Spleen (tissue), 11 donors: ENCODE results near the gene EHD4. TPM values are rescaled to one million over a fixed set of nuclear protein-coding genes. Genes with fewer than 3 reads are reported as not detected.

Source experiments
- DNase-seq: peaks from one replicate; pipeline ENCODE4 v3.0.0-alpha.2; 2020
- H3K27ac ChIP-seq, 8 donors: fragments of 200-600 bp; sonication (generic) in 7 of 8; 1 replicate in 4 of 8; 2 replicates in 4 of 8; pipeline versions ENCODE4 v1.5.0 to v1.8.0; 2016 to 2021; ENCODE audit warnings: inconsistent platforms in 4 of 8, mild to moderate bottlenecking in 4 of 8, moderate library complexity in 1 of 8
- H3K27me3 ChIP-seq, 7 donors: fragments of 200-600 bp; sonication (generic) in 6 of 7; replicated peaks in 1 of 7; 1 replicate in 4 of 7; 2 replicates in 3 of 7; pipeline versions ENCODE4 v1.5.0 to v1.8.0; 2016 to 2021; ENCODE audit warnings: inconsistent platforms in 3 of 7, mild to moderate bottlenecking in 1 of 7
- H3K36me3 ChIP-seq, 6 donors: fragments of 200-600 bp; sonication (generic) in 5 of 6; 1 replicate in 4 of 6; 2 replicates in 2 of 6; pipeline versions ENCODE4 v1.5.0 to v1.8.0; 2016 to 2021; ENCODE audit warnings: inconsistent platforms in 2 of 6
- H3K4me1 ChIP-seq, 6 donors: fragments of 200-600 bp; sonication (generic) in 5 of 6; 1 replicate in 3 of 6; 2 replicates in 3 of 6; pipeline versions ENCODE4 v1.5.0 to v1.8.0; 2016 to 2021; ENCODE audit warnings: inconsistent platforms in 3 of 6
- H3K4me3 ChIP-seq, 8 donors: fragments of 200-600 bp; sonication (generic) in 7 of 8; 1 replicate in 4 of 8; 2 replicates in 4 of 8; pipeline versions ENCODE4 v1.5.0 to v1.8.0; 2016 to 2021; ENCODE audit warnings: inconsistent platforms in 4 of 8, mild to moderate bottlenecking in 4 of 8, moderate library complexity in 2 of 8
- H3K9me3 ChIP-seq, 8 donors: fragments of 200-600 bp; sonication (generic) in 7 of 8; 1 replicate in 4 of 8; 2 replicates in 4 of 8; pipeline versions ENCODE4 v1.5.0 to v1.8.0; 2016 to 2021; ENCODE audit warnings: inconsistent platforms in 4 of 8
- CTCF ChIP-seq, 11 experiments: fragments of 200-600 bp in 7 of 11; fragments of 450-650 bp in 4 of 11; sonication (generic) in 4 of 11; IDR thresholded peaks in 8 of 11; conservative IDR thresholded peaks in 3 of 11; 1 replicate in 7 of 11; 2 replicates in 4 of 11; pipeline versions ENCODE4 v1.4.0 to v1.8.0; 2016 to 2021; ENCODE audit warnings: antibody characterized with exemption in 11 of 11, inconsistent platforms in 4 of 11, mild to moderate bottlenecking in 1 of 11
- POLR2A ChIP-seq, 3 donors: fragments of 450-650 bp; IDR thresholded peaks; one replicate each; pipeline ENCODE4 v1.5.1; 2017; ENCODE audit warnings: antibody characterized with exemption in 3 of 3, mild to moderate bottlenecking in 1 of 3
- POLR2AphosphoS5 ChIP-seq, 3 donors: sonication (generic); formaldehyde crosslinking; IDR thresholded peaks; one replicate each; pipeline ENCODE4 v1.5.1; 2017; ENCODE audit warnings: antibody characterized with exemption in 3 of 3
- WGBS, 5 donors: extraction: QIAGEN DNeasy Blood & Tissue Kit in 3 of 5; methylation state at CpG; one replicate each; pipeline versions ENCODE4 v1.1.5 to v1.1.7; 2013 to 2018; 5-methylcytosine and 5-hydroxymethylcytosine counted together
- intact Hi-C: fragments of 100-400 bp; cut with DNase I; formaldehyde crosslinking; loops from one replicate; pipeline ENCODE4 v1.15.0; 2023; ENCODE audit warnings: low total_unique reads
- polyA plus RNA-seq, 3 donors: library from polyadenylated mRNA; stranded (reverse); fragments of 200-250 nt; gene quantifications; one replicate each; pipeline ENCODE4 v1.2.1, GENCODE V29; 2013
- total RNA-seq, 7 donors: library from RNA; depleted of rRNA in 3 of 7; stranded (reverse); fragments of >200 nt in 3 of 7; fragmentation: NEBNext Ultra II Directional in 4 of 7; extraction: Animal tissue kit (Norgen Biotek cat#: 25700) in 4 of 7; gene quantifications; one replicate each; pipeline versions ENCODE4 v1.1.0 to v1.2.1, GENCODE V29; 2016 to 2021
- donor health status: healthy with polysubstance abuse.
- donor health status: DM: no; HTN: no; CAD: no; lungs with moderate emphysema.
- donor health status: DM: no; HTN: no; CAD: no.
- donor health status: Bipolar disorder and iron deficiency.
- donor health status: healthy.
- donor health status: DM: no; HTN: no; CAD: no.
- donor health status: DM: yes; HTN: yes; CAD: no.

The EHD4 gene
- total and polyA plus RNA-seq, 10 donors: 5.5 to 33.2 (median 21.7) TPM

- H3K27me3 ChIP-seq: no peaks in the 10 kb centered on the region
- peak overlapping the region in 1 of 8 donors; percentile 24 for H3K27ac ChIP-seq
- DNase-seq: peak; percentile 41
- peaks cover 3 to 88% (median 39%) of the 10 kb centered on the region in 6 donors for H3K36me3 ChIP-seq
- TF ChIP-seq POLR2A (IDR thresholded peaks at IDR 0.05) (no peak), POLR2AphosphoS5 (IDR thresholded peaks at IDR 0.05) (no peak), CTCF (IDR thresholded peaks at IDR 0.05 in 8 of 11, conservative IDR thresholded peaks at IDR 0.05 in 3 of 11) (no peak)
- H3K4me1 ChIP-seq: peaks cover 0 to 15% (median 8%) of the 10 kb centered on the region in 6 donors
- intact Hi-C loops: loop anchor here (10.0 kb wide), 2 partner anchors 90 to 300 kb away; no protein-coding TSS in a partner anchor
- 91 to 94% (median 93%) methylated on average over 14 of the region's 14 CpGs for whole genome bisulfite sequencing, 5 donors
- H3K4me3 ChIP-seq: no peak overlapping the region
- H3K9me3 ChIP-seq: peaks cover 0 to 14% (median 7%) of the 10 kb centered on the region in 8 donors
Observed at GRCh38 chr15:41905036-41905793, 67.1 kb downstream of the EHD4 start.

GRCh38 chr15:41904541-41905005 is 67.8 kb downstream of the EHD4 start:
- H3K36me3 ChIP-seq: peaks cover 3 to 88% (median 44%) of the 10 kb centered on the region in 6 donors
- TF ChIP-seq POLR2AphosphoS5 (IDR thresholded peaks at IDR 0.05) (peak in 2 of 3 donors; percentile 40 to 62), CTCF (IDR thresholded peaks at IDR 0.05 in 8 of 11, conservative IDR thresholded peaks at IDR 0.05 in 3 of 11) (peak; percentile 77 to 94 (median 88)), POLR2A (IDR thresholded peaks at IDR 0.05) (no peak)
- H3K9me3 ChIP-seq: peaks cover 0 to 14% (median 7%) of the 10 kb centered on the region in 8 donors
- DNase-seq: peak; percentile 84
- H3K4me1 ChIP-seq: peaks cover 0 to 15% (median 8%) of the 10 kb centered on the region in 6 donors
- peak overlapping the region in 1 of 8 donors; percentile 24 for H3K27ac ChIP-seq
- 10 to 25% (median 16%) methylated on average over 6 of the region's 6 CpGs for WGBS, 5 donors
- H3K4me3 ChIP-seq: no peak overlapping the region
- intact Hi-C loops: loop anchor here (5.0 to 10.0 kb wide), 3 partner anchors 90 to 300 kb away; partner anchors contain the start of gene MAPKBP1
- H3K27me3 ChIP-seq: no peaks in the 10 kb centered on the region

DNA sequence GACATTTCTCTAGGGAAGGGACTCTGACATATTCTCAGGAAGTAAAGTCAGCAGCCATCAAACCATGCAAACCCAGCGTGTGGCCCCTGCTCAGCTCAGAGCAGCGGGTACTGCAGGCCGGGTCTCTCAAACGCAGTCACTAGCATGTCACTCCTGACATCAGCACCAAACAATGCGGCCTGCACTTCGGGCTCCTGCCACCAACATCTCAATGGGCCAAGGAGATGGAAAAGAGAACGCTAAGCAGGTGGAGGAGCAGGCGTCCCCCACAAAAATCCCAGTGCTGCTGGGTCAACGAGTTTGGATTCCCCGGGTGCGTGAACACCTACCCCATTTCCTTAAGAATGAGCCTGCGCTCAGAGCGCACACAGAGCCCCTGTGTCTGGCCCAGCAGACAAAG is 68.6 kb downstream of the EHD4 start:
- H3K27ac ChIP-seq: no peak overlapping the region
- peaks cover 0 to 14% (median 7%) of the 10 kb centered on the region in 8 donors for H3K9me3 ChIP-seq
- H3K4me1 ChIP-seq: peaks cover 0 to 15% (median 8%) of the 10 kb centered on the region in 6 donors
- H3K27me3 ChIP-seq: no peaks in the 10 kb centered on the region
- H3K4me3 ChIP-seq: no peak overlapping the region
- H3K36me3 ChIP-seq: peaks cover 0 to 88% (median 43%) of the 10 kb centered on the region in 6 donors
- TF ChIP-seq POLR2AphosphoS5 (IDR thresholded peaks at IDR 0.05) (no peak), POLR2A (IDR thresholded peaks at IDR 0.05) (no peak), CTCF (IDR thresholded peaks at IDR 0.05 in 8 of 11, conservative IDR thresholded peaks at IDR 0.05 in 3 of 11) (no peak)
- WGBS, 5 donors: 91 to 95% (median 93%) methylated on average over 13 of the region's 13 CpGs
- intact Hi-C loops: loop anchor here (5.0 to 10.0 kb wide), 3 partner anchors 89 to 299 kb away; partner anchors contain the start of gene MAPKBP1
- DNase-seq: no peak

DNA sequence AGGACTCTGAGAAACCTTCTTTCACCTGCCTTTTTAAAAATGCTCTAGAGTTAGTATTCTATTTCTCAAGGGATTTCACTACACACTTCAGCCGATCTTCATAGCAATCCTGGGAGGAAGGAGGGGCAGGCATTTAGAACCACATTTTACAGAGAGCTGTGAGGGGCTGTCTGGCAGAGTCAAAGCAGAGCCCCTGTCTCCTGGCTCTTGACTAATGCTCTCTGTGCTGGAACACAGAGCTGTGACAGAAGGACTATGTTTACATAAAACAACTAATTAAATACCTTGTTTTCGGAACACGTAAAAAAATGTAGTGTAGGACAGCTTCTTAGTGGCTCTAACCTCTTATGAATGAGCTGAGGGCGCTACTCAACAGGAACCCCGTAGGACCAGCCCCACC is 70.9 kb downstream of the EHD4 start:
- H3K27me3 ChIP-seq: no peaks in the 10 kb centered on the region
- no peak for DNase-seq
- no peak overlapping the region for H3K4me3 ChIP-seq
- TF ChIP-seq POLR2AphosphoS5 (IDR thresholded peaks at IDR 0.05) (no peak), CTCF (IDR thresholded peaks at IDR 0.05 in 8 of 11, conservative IDR thresholded peaks at IDR 0.05 in 3 of 11) (no peak), POLR2A (IDR thresholded peaks at IDR 0.05) (no peak)
- 88 to 93% (median 89%) methylated on average over 5 of the region's 5 CpGs for WGBS, 5 donors
- H3K36me3 ChIP-seq: peaks cover 0 to 82% (median 30%) of the 10 kb centered on the region in 6 donors
- peaks cover 0 to 7% (median 3%) of the 10 kb centered on the region in 8 donors for H3K9me3 ChIP-seq
- peaks cover 0 to 15% (median 8%) of the 10 kb centered on the region in 6 donors for H3K4me1 ChIP-seq
- H3K27ac ChIP-seq: no peak overlapping the region
- intact Hi-C loops: loop anchor here (5.0 to 10.0 kb wide), 3 partner anchors 87 to 297 kb away; partner anchors contain the start of gene MAPKBP1
